SK-N-SH (cell line): ENCODE data around the gene JMJD6. TPM values are rescaled to one million over a fixed set of nuclear protein-coding genes. Genes with fewer than 3 reads are reported as not detected.

Source experiments
- CTCF ChIA-PET: fragments of 300-600, 350-600 bp; formaldehyde crosslinking; extraction: SDS; loops from one replicate; lab custom pipeline; 2021; lab: Yijun Ruan, JAX
- POLR2A ChIA-PET: fragments of 350-600 bp; sonication (Branson Sonifier 250); formaldehyde crosslinking; extraction: SDS; loops from one replicate; lab custom pipeline; 2020; ENCODE audit warnings: antibody characterized with exemption, inconsistent platforms; lab: Yijun Ruan, JAX
- DNase-seq: peaks from one replicate; pipeline ENCODE4 v3.0.0; 2012
- H2AFZ ChIP-seq: fragments of 200-600 bp; sonication (generic); 2 replicates; pipeline ENCODE4 v1.8.1; 2016; ENCODE audit warnings: antibody characterized with exemption, mild to moderate bottlenecking, low read depth
- H3F3A ChIP-seq: fragments of 200-600 bp; sonication (generic); replicated peaks from 2 replicates; pipeline ENCODE3; 2016; ENCODE audit warnings: antibody characterized with exemption, mild to moderate bottlenecking; ENCODE audit not compliant: insufficient read depth
- H3K27ac ChIP-seq, 2 experiments: fragments of 200-500 bp in 1 of 2; fragments of 200-600 bp in 1 of 2; sonication (Bioruptor generic) in 1 of 2; sonication (generic), shearing (Covaris generic) in 1 of 2; 2 replicates each; pipeline versions ENCODE4 v1.5.1 to v1.6.1; 2014 to 2016; ENCODE audit warnings: low read depth in 2 of 2, inconsistent platforms in 1 of 2, low read length in 1 of 2, mild to moderate bottlenecking in 1 of 2, mixed read lengths in 1 of 2
- H3K27me3 ChIP-seq: fragments of 200-600 bp; sonication (generic), shearing (Covaris generic); 2 replicates; pipeline ENCODE4 v1.6.1; 2016; ENCODE audit warnings: mixed run types; ENCODE audit not compliant: insufficient read depth
- H3K36me3 ChIP-seq, 2 experiments: fragments of 200-500 bp in 1 of 2; fragments of 200-600 bp in 1 of 2; sonication (Bioruptor generic) in 1 of 2; sonication (generic) in 1 of 2; replicated peaks in 1 of 2; 2 replicates each; pipeline versions ENCODE3 to v1.5.1; 2014 to 2016; ENCODE audit warnings: low read length in 1 of 2, mild to moderate bottlenecking in 1 of 2; ENCODE audit not compliant: insufficient read depth in 2 of 2, control insufficient read depth in 1 of 2
- H3K4me1 ChIP-seq, 2 experiments: fragments of 200-500 bp in 1 of 2; fragments of 200-600 bp in 1 of 2; sonication (Bioruptor generic) in 1 of 2; sonication (generic), shearing (Covaris generic) in 1 of 2; 2 replicates each; pipeline versions ENCODE4 v1.5.1 to v1.6.1; 2014 to 2016; ENCODE audit warnings: low read depth in 1 of 2, low read length in 1 of 2, mixed run types in 1 of 2; ENCODE audit not compliant: insufficient read depth in 2 of 2, control insufficient read depth in 1 of 2
- H3K4me2 ChIP-seq: fragments of 200-600 bp; sonication (generic), shearing (Covaris generic); 2 replicates; pipeline ENCODE4 v1.6.1; 2017; ENCODE audit warnings: mixed run types
- H3K4me3 ChIP-seq, 2 experiments: fragments of 200-500 bp in 1 of 2; fragments of 200-600 bp in 1 of 2; sonication (Bioruptor generic) in 1 of 2; sonication (generic), shearing (Covaris generic) in 1 of 2; 2 replicates each; pipeline versions ENCODE4 v1.5.1 to v1.8.1; 2014 to 2016; ENCODE audit warnings: low read depth in 2 of 2, inconsistent platforms in 1 of 2, low read length in 1 of 2, mild to moderate bottlenecking in 1 of 2, mixed read lengths in 1 of 2, moderate library complexity in 1 of 2
- H3K79me2 ChIP-seq: fragments of 200-600 bp; sonication (generic); 2 replicates; pipeline ENCODE4 v1.8.1; 2017; ENCODE audit warnings: mild to moderate bottlenecking; ENCODE audit not compliant: insufficient read depth
- H3K9ac ChIP-seq: fragments of 200-600 bp; sonication (generic); 2 replicates; pipeline ENCODE4 v1.6.1; 2017; ENCODE audit warnings: mixed run types
- H3K9me2 ChIP-seq: fragments of 200-600 bp; sonication (generic); 2 replicates; pipeline ENCODE4 v1.6.1; 2017; ENCODE audit warnings: mixed run types
- H3K9me3 ChIP-seq: fragments of 200-600 bp; sonication (generic); 2 replicates; pipeline ENCODE4 v1.6.1; 2017; ENCODE audit warnings: mixed run types, mild to moderate bottlenecking, moderate library complexity
- H4K20me1 ChIP-seq: fragments of 200-600 bp; sonication (generic); 2 replicates; pipeline ENCODE4 v1.6.1; 2017; ENCODE audit warnings: mild to moderate bottlenecking, mixed run types; ENCODE audit not compliant: insufficient read depth
- CHD2 ChIP-seq: fragments of 150-350 bp; IDR thresholded peaks from 2 replicates; pipeline ENCODE4 v1.6.1; 2018; ENCODE audit warnings: low read length; ENCODE audit not compliant: partially characterized antibody
- ELF1 ChIP-seq: IDR thresholded peaks from 2 replicates; pipeline ENCODE4 v1.4.0; 2012
- EP300 ChIP-seq, 2 experiments: IDR thresholded peaks; 2 replicates each; pipeline versions ENCODE4 v1.4.0 to v1.6.1; 2012; ENCODE audit warnings: borderline replicate concordance in 1 of 2, low read depth in 1 of 2, low read length in 1 of 2
- FOSL2 ChIP-seq: IDR thresholded peaks from 2 replicates; pipeline ENCODE4 v1.4.0; 2012; ENCODE audit warnings: low read depth, mild to moderate bottlenecking, moderate library complexity, borderline replicate concordance
- FOXM1 ChIP-seq: IDR thresholded peaks from 2 replicates; pipeline ENCODE4 v1.4.0; 2012; ENCODE audit warnings: low read depth, mild to moderate bottlenecking
- GATA2 ChIP-seq: sonication (generic); formaldehyde crosslinking; IDR thresholded peaks from 2 replicates; pipeline ENCODE4 v1.5.0; 2020; ENCODE audit warnings: mild to moderate bottlenecking, missing genetic modification reagents
- MEF2A ChIP-seq: IDR thresholded peaks from 2 replicates; pipeline ENCODE4 v1.4.0; 2012; ENCODE audit warnings: low read depth, borderline replicate concordance
- NFIC ChIP-seq: IDR thresholded peaks from 2 replicates; pipeline ENCODE4 v1.4.0; 2012; ENCODE audit warnings: borderline replicate concordance
- POLR2AphosphoS5 ChIP-seq: IDR thresholded peaks from 2 replicates; pipeline ENCODE4 v1.6.1; 2012; ENCODE audit warnings: low read depth, low read length
- RAD21 ChIP-seq: IDR thresholded peaks from 2 replicates; pipeline ENCODE4 v1.6.1; 2012; ENCODE audit warnings: mild to moderate bottlenecking, low read length
- SIN3A ChIP-seq: IDR thresholded peaks from 2 replicates; pipeline ENCODE4 v1.6.1; 2012; ENCODE audit warnings: low read depth, mild to moderate bottlenecking, low read length, moderate library complexity, borderline replicate concordance
- SMC3 ChIP-seq: IDR thresholded peaks from 2 replicates; pipeline ENCODE4 v1.6.1; 2012; ENCODE audit warnings: low read depth, low read length, improper control_type of control experiment
- TAF1 ChIP-seq: IDR thresholded peaks from 2 replicates; pipeline ENCODE4 v1.6.1; 2012; ENCODE audit warnings: low read depth, mild to moderate bottlenecking, low read length, moderate library complexity, borderline replicate concordance
- TEAD4 ChIP-seq: IDR thresholded peaks from 2 replicates; pipeline ENCODE4 v1.4.0; 2012; ENCODE audit warnings: mild to moderate bottlenecking, borderline replicate concordance; ENCODE audit not compliant: insufficient read depth
- YY1 ChIP-seq: IDR thresholded peaks from 2 replicates; pipeline ENCODE4 v1.4.0; 2012; ENCODE audit warnings: low read depth, mild to moderate bottlenecking
- WGBS: methylation state at CpG from one replicate; pipeline ENCODE4 v1.1.6; 2017; ENCODE audit warnings: low lambda C conversion rate; 5-methylcytosine and 5-hydroxymethylcytosine counted together
- polyA plus RNA-seq, 3 experiments: library from polyadenylated mRNA; depleted of rRNA; stranded (reverse); fragments of >200 nt; gene quantifications; 2 replicates each; pipeline ENCODE4 v1.2.3, GENCODE V29; 2012
- TF ChIP-seq, protein P1 (sequence below): fragments of 150-350 bp; IDR thresholded peaks from 2 replicates; pipeline ENCODE4 v1.6.1; 2016; ENCODE audit warnings: mild to moderate bottlenecking, low read depth, low read length
- TF ChIP-seq, protein P2 (sequence below): IDR thresholded peaks from 2 replicates; pipeline ENCODE4; 2012
- TF ChIP-seq, protein P3 (sequence below): fragments of 150-350 bp; IDR thresholded peaks from 2 replicates; pipeline ENCODE4 v1.6.1; 2017; ENCODE audit warnings: antibody characterized with exemption, low read length, low read depth, borderline replicate concordance
- TF ChIP-seq, protein P4 (sequence below): IDR thresholded peaks from 2 replicates; pipeline ENCODE4 v1.4.0; 2012; ENCODE audit warnings: low read depth, borderline replicate concordance

JMJD6 gene
- polyA plus RNA-seq, 1 of the 3 experiments (the other 2 are of a cell fraction) = 23.3 TPM

DNA sequence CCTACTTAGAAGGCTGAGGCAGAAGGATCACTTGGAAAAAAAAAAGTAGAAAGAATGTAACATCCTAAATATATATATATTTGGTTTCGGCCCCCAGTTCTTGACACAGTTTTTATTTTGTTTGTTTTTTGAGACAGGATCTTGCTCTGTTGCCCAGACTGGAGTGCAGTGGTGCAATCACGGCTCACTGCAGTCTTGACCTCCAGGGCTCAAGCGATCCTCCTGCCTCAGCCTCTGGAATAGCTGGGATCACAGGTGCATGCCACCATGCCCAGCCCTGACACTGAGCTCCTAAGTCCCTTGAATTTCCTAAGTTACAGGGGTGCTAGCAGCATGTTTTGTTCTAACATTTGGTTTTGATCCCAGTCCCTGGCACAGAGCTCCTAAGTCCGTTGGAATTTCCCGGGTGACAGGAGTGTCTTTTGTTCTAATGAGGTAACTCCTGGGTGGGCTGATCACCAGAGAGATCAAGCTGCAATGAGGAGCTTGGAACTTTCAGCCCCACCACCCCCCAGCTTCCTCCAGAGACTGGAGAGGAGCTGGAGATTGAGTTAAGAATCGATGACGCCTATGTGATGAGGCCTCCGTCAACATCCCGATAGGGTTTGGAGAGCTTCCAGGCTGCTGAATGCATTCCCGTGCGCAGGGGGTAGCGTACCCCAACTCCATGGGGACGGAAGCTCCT lies 35.7 kb downstream of the JMJD6 start:
- H2AFZ ChIP-seq = no peak overlapping the region
- peaks cover 0 to 15% of the 10 kb centered on the region in 2 experiments; a peak in 1 of 4 replicates for H3K4me1 ChIP-seq
- H3F3A ChIP-seq = peaks cover 3% of the 10 kb centered on the region
- WGBS = 94% methylated on average over 13 of the region's 13 CpGs
- H3K36me3 ChIP-seq = peaks cover 8 to 12% of the 10 kb centered on the region in 2 experiments
- no peak overlapping the region for H3K27ac ChIP-seq
- no peaks in the 10 kb centered on the region for H3K27me3 ChIP-seq
- no peaks in the 10 kb centered on the region for H3K9me3 ChIP-seq
- no peak overlapping the region for H3K4me3 ChIP-seq
- no peak for DNase-seq
- peaks cover 72% of the 10 kb centered on the region for H3K79me2 ChIP-seq
- H4K20me1 ChIP-seq = peaks cover 38% of the 10 kb centered on the region
- no peak overlapping the region for H3K4me2 ChIP-seq
- no peak overlapping the region for H3K9ac ChIP-seq
- ChIA-PET CTCF (interaction anchor here (1.3 to 12.2 kb wide), 7 partner anchors 9 to 168 kb away, joined by 4 to 255 read pairs (median 11); partner anchors contain the start of gene MXRA7), POLR2A (no interaction called here)
- TF ChIP-seq CHD2 = no peak
- TF ChIP-seq SMC3 = no peak
- TF ChIP-seq, protein P1, sequence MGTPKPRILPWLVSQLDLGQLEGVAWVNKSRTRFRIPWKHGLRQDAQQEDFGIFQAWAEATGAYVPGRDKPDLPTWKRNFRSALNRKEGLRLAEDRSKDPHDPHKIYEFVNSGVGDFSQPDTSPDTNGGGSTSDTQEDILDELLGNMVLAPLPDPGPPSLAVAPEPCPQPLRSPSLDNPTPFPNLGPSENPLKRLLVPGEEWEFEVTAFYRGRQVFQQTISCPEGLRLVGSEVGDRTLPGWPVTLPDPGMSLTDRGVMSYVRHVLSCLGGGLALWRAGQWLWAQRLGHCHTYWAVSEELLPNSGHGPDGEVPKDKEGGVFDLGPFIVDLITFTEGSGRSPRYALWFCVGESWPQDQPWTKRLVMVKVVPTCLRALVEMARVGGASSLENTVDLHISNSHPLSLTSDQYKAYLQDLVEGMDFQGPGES = no peak
- no peak for TF ChIP-seq ELF1
- no peak for TF ChIP-seq FOSL2
- TF ChIP-seq RAD21 = no peak
- no peak for TF ChIP-seq MEF2A
- TF ChIP-seq TAF1 = no peak
- no peak for TF ChIP-seq TEAD4
- no peak for TF ChIP-seq GATA2
- H3K9me2 ChIP-seq = no peaks in the 10 kb centered on the region

DNA sequence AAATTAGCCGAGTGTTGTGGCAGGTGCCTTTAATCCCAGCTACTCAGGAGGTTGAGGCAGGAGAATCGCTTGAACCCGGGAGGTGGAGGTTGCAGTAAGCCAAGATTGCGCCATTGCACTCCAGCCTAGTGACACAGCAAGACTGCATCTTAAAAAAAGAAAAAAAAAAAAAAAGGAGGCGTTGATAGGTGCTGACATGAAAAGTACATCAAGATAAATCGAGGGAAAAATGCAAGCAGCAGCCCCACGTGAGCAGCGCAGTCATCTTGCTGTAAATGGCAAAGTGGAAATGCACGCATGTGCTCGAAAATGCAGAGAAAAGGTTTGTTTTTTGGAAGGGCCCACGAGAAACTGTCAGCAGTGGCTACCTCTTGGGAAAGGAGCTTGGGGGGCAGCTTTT lies 36.5 kb downstream of the JMJD6 start:
- no peak for DNase-seq
- peaks cover 0 to 15% of the 10 kb centered on the region in 2 experiments; a peak in 1 of 4 replicates for H3K4me1 ChIP-seq
- H3F3A ChIP-seq = peaks cover under 1% of the 10 kb centered on the region
- H3K27ac ChIP-seq = no peak overlapping the region
- ChIA-PET POLR2A (no interaction called here), CTCF (interaction anchor here (1.0 to 12.2 kb wide), 8 partner anchors 8 to 366 kb away, joined by 3 to 255 read pairs (median 10); partner anchors contain the start of gene MXRA7)
- H3K4me2 ChIP-seq = no peak overlapping the region
- H3K27me3 ChIP-seq = no peaks in the 10 kb centered on the region
- peaks cover 11 to 18% of the 10 kb centered on the region in 2 experiments for H3K36me3 ChIP-seq
- peaks cover 35% of the 10 kb centered on the region for H4K20me1 ChIP-seq
- H3K9me2 ChIP-seq = no peaks in the 10 kb centered on the region
- H3K9ac ChIP-seq = no peak overlapping the region
- no peak overlapping the region for H2AFZ ChIP-seq
- peaks cover 63% of the 10 kb centered on the region for H3K79me2 ChIP-seq
- no peaks in the 10 kb centered on the region for H3K9me3 ChIP-seq
- no peak overlapping the region for H3K4me3 ChIP-seq
- WGBS = 92% methylated on average over 11 of the region's 11 CpGs
- TF ChIP-seq, protein P2, sequence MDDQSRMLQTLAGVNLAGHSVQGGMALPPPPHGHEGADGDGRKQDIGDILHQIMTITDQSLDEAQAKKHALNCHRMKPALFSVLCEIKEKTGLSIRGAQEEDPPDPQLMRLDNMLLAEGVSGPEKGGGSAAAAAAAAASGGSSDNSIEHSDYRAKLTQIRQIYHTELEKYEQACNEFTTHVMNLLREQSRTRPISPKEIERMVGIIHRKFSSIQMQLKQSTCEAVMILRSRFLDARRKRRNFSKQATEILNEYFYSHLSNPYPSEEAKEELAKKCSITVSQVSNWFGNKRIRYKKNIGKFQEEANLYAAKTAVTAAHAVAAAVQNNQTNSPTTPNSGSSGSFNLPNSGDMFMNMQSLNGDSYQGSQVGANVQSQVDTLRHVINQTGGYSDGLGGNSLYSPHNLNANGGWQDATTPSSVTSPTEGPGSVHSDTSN = no peak
- no peak for TF ChIP-seq NFIC
- TF ChIP-seq, protein P3, sequence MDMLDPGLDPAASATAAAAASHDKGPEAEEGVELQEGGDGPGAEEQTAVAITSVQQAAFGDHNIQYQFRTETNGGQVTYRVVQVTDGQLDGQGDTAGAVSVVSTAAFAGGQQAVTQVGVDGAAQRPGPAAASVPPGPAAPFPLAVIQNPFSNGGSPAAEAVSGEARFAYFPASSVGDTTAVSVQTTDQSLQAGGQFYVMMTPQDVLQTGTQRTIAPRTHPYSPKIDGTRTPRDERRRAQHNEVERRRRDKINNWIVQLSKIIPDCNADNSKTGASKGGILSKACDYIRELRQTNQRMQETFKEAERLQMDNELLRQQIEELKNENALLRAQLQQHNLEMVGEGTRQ = no peak
- no peak for TF ChIP-seq RAD21
- TF ChIP-seq, protein P4, sequence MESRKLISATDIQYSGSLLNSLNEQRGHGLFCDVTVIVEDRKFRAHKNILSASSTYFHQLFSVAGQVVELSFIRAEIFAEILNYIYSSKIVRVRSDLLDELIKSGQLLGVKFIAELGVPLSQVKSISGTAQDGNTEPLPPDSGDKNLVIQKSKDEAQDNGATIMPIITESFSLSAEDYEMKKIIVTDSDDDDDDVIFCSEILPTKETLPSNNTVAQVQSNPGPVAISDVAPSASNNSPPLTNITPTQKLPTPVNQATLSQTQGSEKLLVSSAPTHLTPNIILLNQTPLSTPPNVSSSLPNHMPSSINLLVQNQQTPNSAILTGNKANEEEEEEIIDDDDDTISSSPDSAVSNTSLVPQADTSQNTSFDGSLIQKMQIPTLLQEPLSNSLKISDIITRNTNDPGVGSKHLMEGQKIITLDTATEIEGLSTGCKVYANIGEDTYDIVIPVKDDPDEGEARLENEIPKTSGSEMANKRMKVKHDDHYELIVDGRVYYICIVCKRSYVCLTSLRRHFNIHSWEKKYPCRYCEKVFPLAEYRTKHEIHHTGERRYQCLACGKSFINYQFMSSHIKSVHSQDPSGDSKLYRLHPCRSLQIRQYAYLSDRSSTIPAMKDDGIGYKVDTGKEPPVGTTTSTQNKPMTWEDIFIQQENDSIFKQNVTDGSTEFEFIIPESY = no peak
- no peak for TF ChIP-seq SIN3A
- TF ChIP-seq, protein P1 = no peak
- TF ChIP-seq MEF2A = no peak
- no peak for TF ChIP-seq FOXM1
- no peak for TF ChIP-seq GATA2
- TF ChIP-seq POLR2AphosphoS5 = no peak
- no peak for TF ChIP-seq YY1
- no peak for TF ChIP-seq EP300 (IDR thresholded peaks at IDR 0.05; ENCODE audit: borderline replicate concordance in 1 of 2, low read depth in 1 of 2, low read length in 1 of 2)
